Activated CD8-positive, alpha-beta memory T cell treated with anti-CD3 and anti-CD28 coated beads, Interleukin-2, amount 10 ng/mL, durations not matched to agents 7 days and 5 days (primary cell): ENCODE results near the gene CA7. TPM values are rescaled to one million over a fixed set of nuclear protein-coding genes. Genes with fewer than 3 reads are reported as not detected.

Experiments used
- ATAC-seq: fragments of 150-1000 bp; cut with Tn5 transposase; one replicate; pipeline ENCODE4 v1.10.0; 2021; ENCODE audit warnings: moderate library complexity
- CTCF ChIA-PET: fragments of 350-600 bp; sonication (Branson Sonifier 250); formaldehyde crosslinking; loops from one replicate; lab custom pipeline; 2021; ENCODE audit warnings: antibody characterized with exemption; lab: Charles Lee
- DNase-seq: peaks from one replicate; pipeline ENCODE4 v3.0.0-alpha.2; 2020
- H3K27ac Mint-ChIP-seq: one replicate; pipeline ENCODE4 v1.8.0; 2021; ENCODE audit warnings: mild to moderate bottlenecking, mixed read lengths
- H3K27me3 Mint-ChIP-seq: one replicate; pipeline ENCODE4 v1.8.0; 2021; ENCODE audit warnings: mixed read lengths
- H3K36me3 Mint-ChIP-seq: one replicate; pipeline ENCODE4 v1.8.0; 2021; ENCODE audit warnings: mild to moderate bottlenecking, mixed read lengths
- H3K4me1 Mint-ChIP-seq: one replicate; pipeline ENCODE4 v1.8.0; 2021; ENCODE audit warnings: mixed read lengths
- H3K4me3 Mint-ChIP-seq: one replicate; pipeline ENCODE4 v1.8.0; 2021; ENCODE audit warnings: mild to moderate bottlenecking, moderate library complexity, mixed read lengths
- H3K9me3 Mint-ChIP-seq: one replicate; pipeline ENCODE4 v1.8.0; 2022; ENCODE audit warnings: low read depth, mixed read lengths
- total RNA-seq, 2 experiments: library from RNA; stranded (reverse); gene quantifications; one replicate each; pipeline ENCODE4 v1.2.3, GENCODE V29; 2021

The CA7 gene
- not detected for total RNA-seq

GRCh38 chr16:66844342-66845079 is at the start of gene CA7:
TSS of gene CA7 (plus strand) at chr16:66844414. CDS start at chr16:66844488, 74 bp downstream.
- H3K9me3 Mint-ChIP-seq: no peaks in the 10 kb centered on the region
- peaks cover 50% of the 10 kb centered on the region for H3K27me3 Mint-ChIP-seq
- no peaks in the 10 kb centered on the region for H3K36me3 Mint-ChIP-seq
- peaks cover 20% of the 10 kb centered on the region for H3K4me1 Mint-ChIP-seq
- peak within 1 kb of the TSS; percentile 36 for H3K4me3 Mint-ChIP-seq
- CTCF ChIA-PET: interaction anchor here (2.5 to 5.4 kb wide), 2 partner anchors 14 to 23 kb away, joined by 12 to 47 read pairs; partner anchors contain the start of gene NAE1
- no peak within 1 kb of the TSS for H3K27ac Mint-ChIP-seq
- DNase-seq (no peak), ATAC-seq (peak; percentile 39)

GRCh38 chr16:66798161-66798560 is 46.1 kb upstream of the CA7 start:
- no peaks in the 10 kb centered on the region for H3K9me3 Mint-ChIP-seq

GRCh38 chr16:66800856-66801255 is 43.4 kb upstream of the CA7 start:
- ATAC-seq (no peak), DNase-seq (no peak)
- peaks cover 24% of the 10 kb centered on the region for H3K36me3 Mint-ChIP-seq
- no peak overlapping the region for H3K4me3 Mint-ChIP-seq
- no peak overlapping the region for H3K27ac Mint-ChIP-seq
- H3K9me3 Mint-ChIP-seq: no peaks in the 10 kb centered on the region
- H3K4me1 Mint-ChIP-seq: no peaks in the 10 kb centered on the region
- CTCF ChIA-PET: no interaction called here
- no peaks in the 10 kb centered on the region for H3K27me3 Mint-ChIP-seq

More at GRCh38 chr16:66798161-66798560, 46.1 kb upstream of the CA7 start:
- Mint-ChIP-seq H3K4me1 (no peaks in the 10 kb centered on the region), H3K4me3 (no peak overlapping the region), H3K27me3 (no peaks in the 10 kb centered on the region), H3K36me3 (peaks cover 4% of the 10 kb centered on the region), H3K27ac (no peak overlapping the region)
- ATAC-seq (no peak), DNase-seq (no peak)
- CTCF ChIA-PET: no interaction called here

GRCh38 chr16:66801320-66802105 is 42.7 kb upstream of the CA7 start, which contains the start of gene TERB1:
TSS of gene TERB1 (minus strand) at chr16:66801584. CDS start at chr16:66796798, 4,786 bp downstream.
- H3K4me3 Mint-ChIP-seq: no peak within 1 kb of the TSS
- CTCF ChIA-PET: no interaction called here
- H3K4me1 Mint-ChIP-seq: no peaks in the 10 kb centered on the region
- no peaks in the 10 kb centered on the region for H3K9me3 Mint-ChIP-seq
- no peak within 1 kb of the TSS for H3K27ac Mint-ChIP-seq
- peaks cover 24% of the 10 kb centered on the region for H3K36me3 Mint-ChIP-seq
- DNase-seq (no peak), ATAC-seq (no peak)
- H3K27me3 Mint-ChIP-seq: no peaks in the 10 kb centered on the region

- no peak for ATAC-seq
- H3K9me3 Mint-ChIP-seq: no peaks in the 10 kb centered on the region
- no peak for DNase-seq
- no peaks in the 10 kb centered on the region for H3K4me1 Mint-ChIP-seq
- H3K27me3 Mint-ChIP-seq: no peaks in the 10 kb centered on the region
- H3K4me3 Mint-ChIP-seq: no peak overlapping the region
- H3K27ac Mint-ChIP-seq: no peak overlapping the region
- CTCF ChIA-PET: interaction anchor here (1.3 kb wide), 1 partner anchor 28 kb away, joined by 3 read pairs; the partner anchor contains the start of gene NAE1
- H3K36me3 Mint-ChIP-seq: peaks cover 24% of the 10 kb centered on the region
Observed at GRCh38 chr16:66802159-66802558, 42.1 kb upstream of the CA7 start.

GRCh38 chr16:66809765-66810164 is 34.4 kb upstream of the CA7 start:
- H3K27ac Mint-ChIP-seq: no peak overlapping the region
- CTCF ChIA-PET: interaction anchor here (1.0 to 1.7 kb wide), 3 partner anchors 21 to 57 kb away, joined by 3 to 4 read pairs (median 3); partner anchors contain the start of gene NAE1
- no peak for ATAC-seq
- no peaks in the 10 kb centered on the region for H3K9me3 Mint-ChIP-seq
- H3K4me3 Mint-ChIP-seq: no peak overlapping the region
- no peak for DNase-seq
- no peaks in the 10 kb centered on the region for H3K27me3 Mint-ChIP-seq
- no peaks in the 10 kb centered on the region for H3K4me1 Mint-ChIP-seq
- H3K36me3 Mint-ChIP-seq: peaks cover 46% of the 10 kb centered on the region

- CTCF ChIA-PET: interaction anchor here (0.9 to 1.0 kb wide), 2 partner anchors 13 to 27 kb away, joined by 3 to 4 read pairs; no protein-coding TSS in a partner anchor
- no peaks in the 10 kb centered on the region for H3K4me1 Mint-ChIP-seq
- no peak overlapping the region for H3K27ac Mint-ChIP-seq
- no peak for DNase-seq
- no peak overlapping the region for H3K4me3 Mint-ChIP-seq
- no peaks in the 10 kb centered on the region for H3K9me3 Mint-ChIP-seq
- peaks cover 42% of the 10 kb centered on the region for H3K36me3 Mint-ChIP-seq
- no peaks in the 10 kb centered on the region for H3K27me3 Mint-ChIP-seq
- ATAC-seq: no peak
Observed at GRCh38 chr16:66810391-66810790, 33.8 kb upstream of the CA7 start.

GRCh38 chr16:66811043-66811442 is 33.2 kb upstream of the CA7 start:
- H3K36me3 Mint-ChIP-seq: peaks cover 41% of the 10 kb centered on the region
- CTCF ChIA-PET: interaction anchor here (0.9 to 6.7 kb wide), 2 partner anchors 12 to 20 kb away, joined by 4 to 42 read pairs; partner anchors contain the start of gene NAE1

GRCh38 chr16:66814734-66815133 is 29.5 kb upstream of the CA7 start:
- DNase-seq (no peak), ATAC-seq (no peak)
- Mint-ChIP-seq H3K27ac (peak overlapping the region; percentile 4), H3K27me3 (no peaks in the 10 kb centered on the region), H3K4me1 (no peaks in the 10 kb centered on the region), H3K4me3 (no peak overlapping the region), H3K36me3 (peaks cover 42% of the 10 kb centered on the region), H3K9me3 (no peaks in the 10 kb centered on the region)
- CTCF ChIA-PET: interaction anchor here (1.4 to 6.7 kb wide), 4 partner anchors 16 to 164 kb away, joined by 3 to 42 read pairs (median 8); partner anchors contain the start of gene NAE1

More at GRCh38 chr16:66811043-66811442, 33.2 kb upstream of the CA7 start:
- Mint-ChIP-seq H3K4me3 (no peak overlapping the region), H3K9me3 (no peaks in the 10 kb centered on the region), H3K4me1 (no peaks in the 10 kb centered on the region), H3K27me3 (no peaks in the 10 kb centered on the region), H3K27ac (no peak overlapping the region)
- DNase-seq: no peak
- no peak for ATAC-seq

GRCh38 chr16:66824006-66824405 is 20.2 kb upstream of the CA7 start:
- Mint-ChIP-seq H3K36me3 (peaks cover 43% of the 10 kb centered on the region), H3K27me3 (no peaks in the 10 kb centered on the region), H3K4me1 (peaks cover 26% of the 10 kb centered on the region), H3K27ac (no peak overlapping the region), H3K9me3 (no peaks in the 10 kb centered on the region), H3K4me3 (no peak overlapping the region)
- DNase-seq (no peak), ATAC-seq (no peak)
- CTCF ChIA-PET: interaction anchor here (1.1 to 2.9 kb wide), 4 partner anchors 44 to 98 kb away, joined by 3 to 24 read pairs (median 5); no protein-coding TSS in a partner anchor

- peaks cover 15% of the 10 kb centered on the region for H3K36me3 Mint-ChIP-seq
- peak within 1 kb of the TSS; percentile 71 for H3K27ac Mint-ChIP-seq
- no peaks in the 10 kb centered on the region for H3K9me3 Mint-ChIP-seq
- CTCF ChIA-PET: interaction anchor here (0.6 to 8.7 kb wide), 52 partner anchors 8 to 616 kb away, joined by 3 to 160 read pairs (median 6); partner anchors contain the start of genes CA7, CMTM3, DYNC1LI2 and PDP2
- ATAC-seq (peak; percentile 96), DNase-seq (peak; percentile 90)
- H3K27me3 Mint-ChIP-seq: no peaks in the 10 kb centered on the region
- H3K4me3 Mint-ChIP-seq: peak within 1 kb of the TSS; percentile 71
- H3K4me1 Mint-ChIP-seq: peaks cover 40% of the 10 kb centered on the region
Observed at GRCh38 chr16:66830422-66831404, 13.5 kb upstream of the CA7 start, which contains the start of gene NAE1. TSS of gene NAE1 (minus strand) at chr16:66830976. CDS start at chr16:66830899, 77 bp downstream.

- CTCF ChIA-PET: interaction anchor here (2.1 to 8.7 kb wide), 11 partner anchors 11 to 426 kb away, joined by 8 to 160 read pairs (median 23); partner anchors contain the start of genes CA7, DYNC1LI2 and PDP2
- ATAC-seq: no peak
- Mint-ChIP-seq H3K27me3 (peaks cover 4% of the 10 kb centered on the region), H3K9me3 (no peaks in the 10 kb centered on the region), H3K4me1 (peaks cover 33% of the 10 kb centered on the region), H3K27ac (no peak overlapping the region), H3K36me3 (peaks cover 8% of the 10 kb centered on the region), H3K4me3 (no peak overlapping the region)
- DNase-seq: no peak
Observed at GRCh38 chr16:66832190-66832589, 12.0 kb upstream of the CA7 start.
